IMR-90 (cell line): ENCODE results near the gene SLC48A1.

Experiments used
- CHD1 ChIP-seq: IDR thresholded peaks from 2 replicates; pipeline ENCODE4 v1.6.1; 2012; ENCODE audit warnings: low read depth, low read length, improper control_type of control experiment
- MAFK ChIP-seq: IDR thresholded peaks from 2 replicates; pipeline ENCODE4 v1.6.1; 2012; ENCODE audit warnings: low read depth, low read length, improper control_type of control experiment
- MAZ ChIP-seq: IDR thresholded peaks from 2 replicates; pipeline ENCODE4 v1.6.1; 2012; ENCODE audit warnings: low read depth, mild to moderate bottlenecking, low read length, improper control_type of control experiment, moderate library complexity, borderline replicate concordance
- MXI1 ChIP-seq: IDR thresholded peaks from 2 replicates; pipeline ENCODE4 v1.6.1; 2012; ENCODE audit warnings: low read depth, mild to moderate bottlenecking, low read length, moderate library complexity, borderline replicate concordance
- POLR2A ChIP-seq: IDR thresholded peaks from 2 replicates; pipeline ENCODE4 v1.6.1; 2012; ENCODE audit warnings: mild to moderate bottlenecking, low read depth, low read length
- RAD21 ChIP-seq: IDR thresholded peaks from 2 replicates; pipeline ENCODE4 v1.6.1; 2012; ENCODE audit warnings: low read length, improper control_type of control experiment
- RFX5 ChIP-seq: IDR thresholded peaks from 2 replicates; pipeline ENCODE4 v1.8.0; 2012; ENCODE audit warnings: low read depth, mild to moderate bottlenecking, low read length, moderate library complexity
- USF2 ChIP-seq: fragments of 150-350 bp; IDR thresholded peaks from 2 replicates; pipeline ENCODE4 v1.6.1; 2017; ENCODE audit warnings: mild to moderate bottlenecking, antibody characterized with exemption, low read length, low read depth
- TF ChIP-seq, protein P1 (sequence below): conservative IDR thresholded peaks from 2 replicates; pipeline ENCODE4 v1.5.1; 2012; ENCODE audit warnings: mild to moderate bottlenecking, low read depth, low read length, improper control_type of control experiment

DNA sequence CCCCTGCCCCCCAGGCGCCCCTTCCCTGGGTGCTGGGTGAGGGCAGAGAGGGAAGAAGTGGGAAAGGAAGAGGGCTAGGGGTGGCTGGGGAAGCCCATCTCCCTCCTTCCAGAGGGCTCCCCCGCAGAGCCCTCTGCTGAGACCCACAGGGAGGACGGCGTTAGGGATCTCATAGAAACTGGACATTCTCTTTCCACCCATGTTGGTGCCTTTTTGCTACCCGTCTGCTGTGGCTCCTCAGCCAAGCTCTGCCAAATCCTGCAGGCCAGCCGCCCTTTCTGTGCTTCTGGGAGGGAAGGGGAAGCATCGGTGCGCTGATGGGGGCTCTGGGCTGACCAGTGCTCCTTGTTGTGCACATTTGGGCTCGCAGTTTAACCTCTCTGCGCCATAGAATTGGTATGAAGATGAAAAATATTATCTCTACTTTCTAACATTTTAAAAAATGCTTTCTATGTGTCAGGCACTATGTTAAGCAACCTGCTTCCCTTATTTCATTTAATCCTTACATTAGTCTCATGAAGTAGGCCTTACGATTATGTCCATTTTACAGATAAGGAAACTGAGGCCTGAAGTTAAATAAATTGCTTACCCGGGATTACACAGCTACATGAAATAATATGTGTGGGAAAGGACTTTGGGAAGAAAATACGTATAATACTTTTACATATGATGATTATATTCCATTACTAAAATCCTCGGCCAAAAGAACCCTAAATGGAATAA lies 981 bp downstream of the SLC48A1 start:
- TF ChIP-seq, protein P1, sequence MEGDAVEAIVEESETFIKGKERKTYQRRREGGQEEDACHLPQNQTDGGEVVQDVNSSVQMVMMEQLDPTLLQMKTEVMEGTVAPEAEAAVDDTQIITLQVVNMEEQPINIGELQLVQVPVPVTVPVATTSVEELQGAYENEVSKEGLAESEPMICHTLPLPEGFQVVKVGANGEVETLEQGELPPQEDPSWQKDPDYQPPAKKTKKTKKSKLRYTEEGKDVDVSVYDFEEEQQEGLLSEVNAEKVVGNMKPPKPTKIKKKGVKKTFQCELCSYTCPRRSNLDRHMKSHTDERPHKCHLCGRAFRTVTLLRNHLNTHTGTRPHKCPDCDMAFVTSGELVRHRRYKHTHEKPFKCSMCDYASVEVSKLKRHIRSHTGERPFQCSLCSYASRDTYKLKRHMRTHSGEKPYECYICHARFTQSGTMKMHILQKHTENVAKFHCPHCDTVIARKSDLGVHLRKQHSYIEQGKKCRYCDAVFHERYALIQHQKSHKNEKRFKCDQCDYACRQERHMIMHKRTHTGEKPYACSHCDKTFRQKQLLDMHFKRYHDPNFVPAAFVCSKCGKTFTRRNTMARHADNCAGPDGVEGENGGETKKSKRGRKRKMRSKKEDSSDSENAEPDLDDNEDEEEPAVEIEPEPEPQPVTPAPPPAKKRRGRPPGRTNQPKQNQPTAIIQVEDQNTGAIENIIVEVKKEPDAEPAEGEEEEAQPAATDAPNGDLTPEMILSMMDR = no peak
- TF ChIP-seq MAFK = no peak
- TF ChIP-seq POLR2A = no peak
- no peak for TF ChIP-seq MXI1
- TF ChIP-seq RFX5 = no peak
- no peak for TF ChIP-seq RAD21
- TF ChIP-seq USF2 = no peak
- TF ChIP-seq MAZ = no peak
- no peak for TF ChIP-seq CHD1
